Colonic mucosa (tissue), 4 donors: ENCODE results near the gene IGLL1. TPM values are rescaled to one million over a fixed set of nuclear protein-coding genes. Genes with fewer than 3 reads are reported as not detected.
"Not testable (repeated sequence)": the region's sequence is repeated elsewhere in the genome, so short reads cannot be mapped to it uniquely, and the experiment has no call there.

Experiments used
- DNase-seq: peaks from one replicate; pipeline ENCODE4 v3.0.0-alpha.2; 2020
- H3K27ac ChIP-seq: fragments of 200-600 bp; one replicate; pipeline ENCODE4 v1.8.0; 2021
- H3K27me3 ChIP-seq: fragments of 200-600 bp; one replicate; pipeline ENCODE4 v1.8.0; 2021
- H3K36me3 ChIP-seq: fragments of 200-600 bp; one replicate; pipeline ENCODE4 v1.8.0; 2021
- H3K4me1 ChIP-seq: fragments of 200-600 bp; one replicate; pipeline ENCODE4 v1.8.0; 2021; ENCODE audit warnings: mild to moderate bottlenecking
- H3K4me3 ChIP-seq: fragments of 200-600 bp; one replicate; pipeline ENCODE4 v1.8.0; 2021
- H3K9ac ChIP-seq, 2 donors: one replicate each; pipeline ENCODE4 v1.7.0; 2013; ENCODE audit warnings: control low read depth in 2 of 2, low read depth in 2 of 2, low read length in 2 of 2
- H3K9me3 ChIP-seq: fragments of 200-600 bp; one replicate; pipeline ENCODE4 v1.8.0; 2021
- CTCF ChIP-seq: fragments of 200-600 bp; IDR thresholded peaks from one replicate; pipeline ENCODE4 v1.8.0; 2022; ENCODE audit warnings: antibody characterized with exemption, mild to moderate bottlenecking
- intact Hi-C: fragments of 100-400 bp; cut with DNase I; formaldehyde crosslinking; loops from one replicate; pipeline ENCODE4 v1.14.1; 2022
- total RNA-seq, 2 donors: library from RNA; stranded (reverse); fragmentation: NEBNext Ultra II Directional in 1 of 2; extraction: Animal tissue kit (Norgen Biotek cat#: 25700) in 1 of 2; gene quantifications; one replicate each; pipeline ENCODE4 v1.2.1, GENCODE V29; 2021
- donor health status: healthy.
- donor health status: DM: no; HTN: no; CAD: no.
- donor health status: DM: no; HTN: no; CAD: no.

IGLL1 gene
- not detected for total RNA-seq

- H3K9ac ChIP-seq, result no peak within 1 kb of the TSS
- H3K36me3 ChIP-seq, result no peaks in the 10 kb centered on the region
- H3K4me1 ChIP-seq, result no peaks in the 10 kb centered on the region
- TF ChIP-seq CTCF, result no peak
- no peak within 1 kb of the TSS for H3K27ac ChIP-seq
- DNase-seq, result no peak
- H3K4me3 ChIP-seq, result no peak within 1 kb of the TSS
- intact Hi-C loops, result no loop called here
- no peaks in the 10 kb centered on the region for H3K27me3 ChIP-seq
- H3K9me3 ChIP-seq, result no peaks in the 10 kb centered on the region
Observed at GRCh38 chr22:23579870-23580575, at the start of gene IGLL1. IGLL1 (minus strand) TSS chr22:23580290; CDS start chr22:23580190, 100 bp downstream.

- DNase-seq, H3K27me3 ChIP-seq, H3K4me1 ChIP-seq, H3K27ac ChIP-seq, H3K9ac ChIP-seq, intact Hi-C loops, H3K4me3 ChIP-seq, H3K36me3 ChIP-seq, H3K9me3 ChIP-seq: not testable (repeated sequence)
Observed at GRCh38 chr22:23628056-23628743, 48.1 kb upstream of the IGLL1 start.

GRCh38 chr22:23627401-23628055 lies 47.4 kb upstream of the IGLL1 start:
- H3K36me3 ChIP-seq, intact Hi-C loops, H3K4me1 ChIP-seq, H3K9me3 ChIP-seq, H3K4me3 ChIP-seq, H3K27ac ChIP-seq, H3K9ac ChIP-seq, H3K27me3 ChIP-seq: not testable (repeated sequence)
- TF ChIP-seq CTCF, result peak; percentile 21
- peak; percentile 44 for DNase-seq

GRCh38 chr22:23626286-23626975 lies 46.3 kb upstream of the IGLL1 start:
- Histone ChIP-seq H3K9ac (no peak overlapping the region), H3K4me1 (no peaks in the 10 kb centered on the region), H3K27ac (no peak overlapping the region), H3K4me3 (no peak overlapping the region), H3K36me3 (no peaks in the 10 kb centered on the region), H3K9me3 (no peaks in the 10 kb centered on the region), H3K27me3 (no peaks in the 10 kb centered on the region)
- intact Hi-C loops, result no loop called here
- DNase-seq, result no peak
- TF ChIP-seq CTCF, result no peak

GRCh38 chr22:23622634-23623033 lies 42.5 kb upstream of the IGLL1 start:
- Histone ChIP-seq H3K9ac (no peak overlapping the region), H3K36me3 (no peaks in the 10 kb centered on the region), H3K4me1 (no peaks in the 10 kb centered on the region), H3K27ac (no peak overlapping the region), H3K27me3 (no peaks in the 10 kb centered on the region), H3K4me3 (no peak overlapping the region), H3K9me3 (no peaks in the 10 kb centered on the region)
- DNase-seq, result no peak
- TF ChIP-seq CTCF, result no peak
- intact Hi-C loops, result no loop called here

- H3K4me3 ChIP-seq, H3K9me3 ChIP-seq, H3K27ac ChIP-seq, intact Hi-C loops, H3K36me3 ChIP-seq, H3K9ac ChIP-seq, H3K27me3 ChIP-seq, DNase-seq, H3K4me1 ChIP-seq: not testable (repeated sequence)
Observed at GRCh38 chr22:23621916-23622315, 41.8 kb upstream of the IGLL1 start.
